Measurements from ENCODE around the gene P2RX3.

DNA sequence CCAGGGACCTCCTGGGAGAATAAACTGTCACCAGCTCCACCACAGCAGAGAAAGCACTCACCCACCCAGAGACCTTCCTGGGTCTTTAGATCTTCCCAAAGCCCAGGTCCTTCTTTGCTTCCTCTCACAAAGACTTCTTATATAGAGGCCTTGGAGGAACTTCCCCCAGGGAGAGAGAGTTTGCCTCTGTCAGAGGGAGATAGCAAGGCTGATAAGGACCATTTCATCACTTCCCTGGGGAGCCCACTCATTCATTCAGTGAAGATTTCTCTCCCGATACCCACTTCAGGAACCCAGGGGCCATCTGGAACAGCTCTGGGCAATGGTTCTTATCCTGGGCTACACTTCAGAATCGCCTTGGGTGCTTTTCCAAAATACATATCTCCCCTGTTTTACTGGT, 52.4 kb downstream of the P2RX3 start, which contains the start of gene PRG2:
- TF ChIP-seq POLR2AphosphoS5 (IDR thresholded peaks at IDR 0.05; ENCODE audit: low read depth): no peak
- TF ChIP-seq, protein P1, sequence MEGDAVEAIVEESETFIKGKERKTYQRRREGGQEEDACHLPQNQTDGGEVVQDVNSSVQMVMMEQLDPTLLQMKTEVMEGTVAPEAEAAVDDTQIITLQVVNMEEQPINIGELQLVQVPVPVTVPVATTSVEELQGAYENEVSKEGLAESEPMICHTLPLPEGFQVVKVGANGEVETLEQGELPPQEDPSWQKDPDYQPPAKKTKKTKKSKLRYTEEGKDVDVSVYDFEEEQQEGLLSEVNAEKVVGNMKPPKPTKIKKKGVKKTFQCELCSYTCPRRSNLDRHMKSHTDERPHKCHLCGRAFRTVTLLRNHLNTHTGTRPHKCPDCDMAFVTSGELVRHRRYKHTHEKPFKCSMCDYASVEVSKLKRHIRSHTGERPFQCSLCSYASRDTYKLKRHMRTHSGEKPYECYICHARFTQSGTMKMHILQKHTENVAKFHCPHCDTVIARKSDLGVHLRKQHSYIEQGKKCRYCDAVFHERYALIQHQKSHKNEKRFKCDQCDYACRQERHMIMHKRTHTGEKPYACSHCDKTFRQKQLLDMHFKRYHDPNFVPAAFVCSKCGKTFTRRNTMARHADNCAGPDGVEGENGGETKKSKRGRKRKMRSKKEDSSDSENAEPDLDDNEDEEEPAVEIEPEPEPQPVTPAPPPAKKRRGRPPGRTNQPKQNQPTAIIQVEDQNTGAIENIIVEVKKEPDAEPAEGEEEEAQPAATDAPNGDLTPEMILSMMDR (conservative IDR thresholded peaks at IDR 0.05; ENCODE audit: low read depth in 2 of 2): no peak
- no peak for TF ChIP-seq EZH2phosphoT487 (IDR thresholded peaks at IDR 0.05; ENCODE audit: unreplicated experiment)
- TF ChIP-seq EZH2 (IDR thresholded peaks at IDR 0.05; ENCODE audit: low read depth, unreplicated experiment): no peak
- TF ChIP-seq CREB1 (CRISPR knock-in tag; IDR thresholded peaks at IDR 0.05; ENCODE audit: low read depth): no peak
